Coronary artery (tissue), 2 donors: ENCODE data around the gene OPCML.

ENCODE experiments used
- DNase-seq: peaks from one replicate; pipeline ENCODE4 v3.0.0-alpha.2; 2017; ENCODE audit warnings: low spot score
- H3K27ac ChIP-seq, 2 donors: fragments of 200-600 bp; sonication (generic); one replicate each; pipeline ENCODE4 v1.5.1; 2016 to 2019
- H3K4me3 ChIP-seq: fragments of 200-600 bp; sonication (generic); 2 replicates; pipeline ENCODE4 v1.5.1; 2016; ENCODE audit warnings: mild to moderate bottlenecking, moderate library complexity
- CTCF ChIP-seq: fragments of 200-600 bp; sonication (generic); IDR thresholded peaks from one replicate; pipeline ENCODE4 v1.5.1; 2019; ENCODE audit warnings: antibody characterized with exemption

OPCML gene

DNA sequence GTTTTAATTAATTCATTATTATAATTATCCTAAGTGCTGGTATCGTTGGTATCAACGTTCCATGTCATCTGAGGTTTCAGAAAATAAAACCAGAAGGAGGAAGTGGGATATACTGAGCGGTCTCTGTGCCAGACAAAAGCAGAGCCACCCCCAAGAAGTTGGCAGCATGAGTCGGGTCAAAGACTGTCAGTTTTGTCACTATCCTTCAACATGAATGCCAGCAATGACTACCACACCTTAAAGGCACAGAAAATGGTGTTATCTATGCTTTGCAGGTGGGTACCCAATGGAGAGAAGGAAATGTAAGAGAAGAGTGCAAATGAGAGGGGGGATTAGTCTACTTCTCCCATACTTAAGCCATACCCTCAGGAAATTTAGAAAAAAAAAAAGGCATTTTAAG, 408.5 kb downstream of the OPCML start:
- DNase-seq: no peak
- Histone ChIP-seq H3K27ac (no peak overlapping the region), H3K4me3 (no peak overlapping the region)
- no peak for TF ChIP-seq CTCF

- no peak for DNase-seq
- TF ChIP-seq CTCF: no peak
- no peak overlapping the region for H3K27ac ChIP-seq
- no peak overlapping the region for H3K4me3 ChIP-seq
Observed at GRCh38 chr11:133123366-133123765, 408.9 kb downstream of the OPCML start.

DNA sequence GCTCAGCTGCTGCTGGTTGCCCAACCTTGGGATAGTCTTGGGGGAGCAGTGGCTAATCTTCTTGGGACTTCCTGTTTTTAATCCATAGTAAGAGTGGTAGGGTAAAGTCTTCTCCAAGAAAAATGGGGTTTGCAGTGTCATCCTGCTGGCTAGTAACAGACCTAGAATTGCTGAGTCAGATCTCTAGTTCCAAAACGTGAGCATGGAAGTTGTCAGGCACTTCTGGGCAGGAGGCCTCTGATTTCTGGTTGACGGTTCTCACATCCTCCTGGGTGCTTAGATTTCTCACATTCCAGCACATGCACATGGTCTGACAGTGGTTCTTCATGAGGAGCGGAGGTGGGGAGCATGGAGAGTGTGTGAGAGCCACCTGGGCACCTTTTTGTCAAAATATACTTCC, 410.0 kb downstream of the OPCML start:
- no peak overlapping the region for H3K4me3 ChIP-seq
- H3K27ac ChIP-seq: no peak overlapping the region
- no peak for TF ChIP-seq CTCF
- no peak for DNase-seq

- no peak for TF ChIP-seq CTCF
- DNase-seq: no peak
- Histone ChIP-seq H3K27ac (no peak overlapping the region), H3K4me3 (no peak overlapping the region)
Observed at GRCh38 chr11:133118563-133119268, 413.6 kb downstream of the OPCML start.

GRCh38 chr11:133115099-133115498, 417.2 kb downstream of the OPCML start:
- DNase-seq: no peak
- Histone ChIP-seq H3K4me3 (no peak overlapping the region), H3K27ac (no peak overlapping the region)
- no peak for TF ChIP-seq CTCF

DNA sequence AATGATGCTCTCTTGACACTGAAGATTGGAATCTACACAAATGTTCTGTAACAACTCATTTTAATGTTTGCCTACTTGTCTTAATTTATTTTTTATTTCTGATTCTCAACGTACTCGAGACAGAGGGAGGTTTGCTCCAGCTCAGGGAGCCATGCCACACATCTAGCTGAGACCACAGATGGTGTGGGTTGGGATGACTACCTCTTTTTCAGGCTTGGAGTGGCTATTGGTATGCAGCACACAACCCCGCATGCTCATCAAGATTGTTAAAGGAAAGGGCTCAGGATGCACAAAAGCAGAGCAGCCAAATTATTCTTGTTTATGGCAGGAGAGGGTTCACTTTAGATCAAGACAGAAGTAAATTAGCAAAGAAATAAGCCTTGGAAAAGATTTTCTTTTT, 424.5 kb downstream of the OPCML start:
- Histone ChIP-seq H3K27ac (no peak overlapping the region), H3K4me3 (no peak overlapping the region)
- no peak for DNase-seq
- no peak for TF ChIP-seq CTCF

GRCh38 chr11:133107136-133107535, 425.2 kb downstream of the OPCML start:
- TF ChIP-seq CTCF: no peak
- no peak overlapping the region for H3K27ac ChIP-seq
- no peak overlapping the region for H3K4me3 ChIP-seq
- DNase-seq: no peak
